SK-N-SH (cell line): ENCODE measurements around the gene DAGLA. TPM values are rescaled to one million over a fixed set of nuclear protein-coding genes. Genes with fewer than 3 reads are reported as not detected.

ENCODE experiments used
- CTCF ChIA-PET: fragments of 300-600, 350-600 bp; formaldehyde crosslinking; extraction: SDS; loops from one replicate; lab custom pipeline; 2021; lab: Yijun Ruan, JAX
- POLR2A ChIA-PET: fragments of 350-600 bp; sonication (Branson Sonifier 250); formaldehyde crosslinking; extraction: SDS; loops from one replicate; lab custom pipeline; 2020; ENCODE audit warnings: antibody characterized with exemption, inconsistent platforms; lab: Yijun Ruan, JAX
- DNase-seq: peaks from one replicate; pipeline ENCODE4 v3.0.0; 2012
- H2AFZ ChIP-seq: fragments of 200-600 bp; sonication (generic); 2 replicates; pipeline ENCODE4 v1.8.1; 2016; ENCODE audit warnings: antibody characterized with exemption, mild to moderate bottlenecking, low read depth
- H3F3A ChIP-seq: fragments of 200-600 bp; sonication (generic); replicated peaks from 2 replicates; pipeline ENCODE3; 2016; ENCODE audit warnings: antibody characterized with exemption, mild to moderate bottlenecking; ENCODE audit not compliant: insufficient read depth
- H3K27ac ChIP-seq, 2 experiments: fragments of 200-500 bp in 1 of 2; fragments of 200-600 bp in 1 of 2; sonication (Bioruptor generic) in 1 of 2; sonication (generic), shearing (Covaris generic) in 1 of 2; 2 replicates each; pipeline versions ENCODE4 v1.5.1 to v1.6.1; 2014 to 2016; ENCODE audit warnings: low read depth in 2 of 2, inconsistent platforms in 1 of 2, low read length in 1 of 2, mild to moderate bottlenecking in 1 of 2, mixed read lengths in 1 of 2
- H3K27me3 ChIP-seq: fragments of 200-600 bp; sonication (generic), shearing (Covaris generic); 2 replicates; pipeline ENCODE4 v1.6.1; 2016; ENCODE audit warnings: mixed run types; ENCODE audit not compliant: insufficient read depth
- H3K36me3 ChIP-seq, 2 experiments: fragments of 200-500 bp in 1 of 2; fragments of 200-600 bp in 1 of 2; sonication (Bioruptor generic) in 1 of 2; sonication (generic) in 1 of 2; replicated peaks in 1 of 2; 2 replicates each; pipeline versions ENCODE3 to v1.5.1; 2014 to 2016; ENCODE audit warnings: low read length in 1 of 2, mild to moderate bottlenecking in 1 of 2; ENCODE audit not compliant: insufficient read depth in 2 of 2, control insufficient read depth in 1 of 2
- H3K4me1 ChIP-seq, 2 experiments: fragments of 200-500 bp in 1 of 2; fragments of 200-600 bp in 1 of 2; sonication (Bioruptor generic) in 1 of 2; sonication (generic), shearing (Covaris generic) in 1 of 2; 2 replicates each; pipeline versions ENCODE4 v1.5.1 to v1.6.1; 2014 to 2016; ENCODE audit warnings: low read depth in 1 of 2, low read length in 1 of 2, mixed run types in 1 of 2; ENCODE audit not compliant: insufficient read depth in 2 of 2, control insufficient read depth in 1 of 2
- H3K4me2 ChIP-seq: fragments of 200-600 bp; sonication (generic), shearing (Covaris generic); 2 replicates; pipeline ENCODE4 v1.6.1; 2017; ENCODE audit warnings: mixed run types
- H3K4me3 ChIP-seq, 2 experiments: fragments of 200-500 bp in 1 of 2; fragments of 200-600 bp in 1 of 2; sonication (Bioruptor generic) in 1 of 2; sonication (generic), shearing (Covaris generic) in 1 of 2; 2 replicates each; pipeline versions ENCODE4 v1.5.1 to v1.8.1; 2014 to 2016; ENCODE audit warnings: low read depth in 2 of 2, inconsistent platforms in 1 of 2, low read length in 1 of 2, mild to moderate bottlenecking in 1 of 2, mixed read lengths in 1 of 2, moderate library complexity in 1 of 2
- H3K79me2 ChIP-seq: fragments of 200-600 bp; sonication (generic); 2 replicates; pipeline ENCODE4 v1.8.1; 2017; ENCODE audit warnings: mild to moderate bottlenecking; ENCODE audit not compliant: insufficient read depth
- H3K9ac ChIP-seq: fragments of 200-600 bp; sonication (generic); 2 replicates; pipeline ENCODE4 v1.6.1; 2017; ENCODE audit warnings: mixed run types
- H3K9me2 ChIP-seq: fragments of 200-600 bp; sonication (generic); 2 replicates; pipeline ENCODE4 v1.6.1; 2017; ENCODE audit warnings: mixed run types
- H3K9me3 ChIP-seq: fragments of 200-600 bp; sonication (generic); 2 replicates; pipeline ENCODE4 v1.6.1; 2017; ENCODE audit warnings: mixed run types, mild to moderate bottlenecking, moderate library complexity
- H4K20me1 ChIP-seq: fragments of 200-600 bp; sonication (generic); 2 replicates; pipeline ENCODE4 v1.6.1; 2017; ENCODE audit warnings: mild to moderate bottlenecking, mixed run types; ENCODE audit not compliant: insufficient read depth
- EP300 ChIP-seq, 2 experiments: IDR thresholded peaks; 2 replicates each; pipeline versions ENCODE4 v1.4.0 to v1.6.1; 2012; ENCODE audit warnings: borderline replicate concordance in 1 of 2, low read depth in 1 of 2, low read length in 1 of 2
- FOSL2 ChIP-seq: IDR thresholded peaks from 2 replicates; pipeline ENCODE4 v1.4.0; 2012; ENCODE audit warnings: low read depth, mild to moderate bottlenecking, moderate library complexity, borderline replicate concordance
- FOXJ3 ChIP-seq: sonication (generic); formaldehyde crosslinking; IDR thresholded peaks from 2 replicates; pipeline ENCODE4 v1.5.1; 2020; ENCODE audit warnings: mild to moderate bottlenecking, missing genetic modification reagents
- FOXM1 ChIP-seq: IDR thresholded peaks from 2 replicates; pipeline ENCODE4 v1.4.0; 2012; ENCODE audit warnings: low read depth, mild to moderate bottlenecking
- GABPA ChIP-seq: IDR thresholded peaks from 2 replicates; pipeline ENCODE4 v1.4.0; 2012; ENCODE audit warnings: low read depth, mild to moderate bottlenecking
- GATA2 ChIP-seq: sonication (generic); formaldehyde crosslinking; IDR thresholded peaks from 2 replicates; pipeline ENCODE4 v1.5.0; 2020; ENCODE audit warnings: mild to moderate bottlenecking, missing genetic modification reagents
- IRF3 ChIP-seq: fragments of 150-350 bp; IDR thresholded peaks from 2 replicates; pipeline ENCODE4 v1.6.1; 2016; ENCODE audit warnings: mild to moderate bottlenecking, low read depth, low read length
- MEF2A ChIP-seq: IDR thresholded peaks from 2 replicates; pipeline ENCODE4 v1.4.0; 2012; ENCODE audit warnings: low read depth, borderline replicate concordance
- NFIC ChIP-seq: IDR thresholded peaks from 2 replicates; pipeline ENCODE4 v1.4.0; 2012; ENCODE audit warnings: borderline replicate concordance
- POLR2AphosphoS5 ChIP-seq: IDR thresholded peaks from 2 replicates; pipeline ENCODE4 v1.6.1; 2012; ENCODE audit warnings: low read depth, low read length
- RAD21 ChIP-seq: IDR thresholded peaks from 2 replicates; pipeline ENCODE4 v1.6.1; 2012; ENCODE audit warnings: mild to moderate bottlenecking, low read length
- REST ChIP-seq: IDR thresholded peaks from 2 replicates; pipeline ENCODE4 v1.6.1; 2012; ENCODE audit warnings: mild to moderate bottlenecking, low read depth, low read length, moderate library complexity
- RFX5 ChIP-seq: IDR thresholded peaks from 2 replicates; pipeline ENCODE4 v1.6.1; 2012; ENCODE audit warnings: mild to moderate bottlenecking, improper control_type of control experiment, low read length
- RXRA ChIP-seq: IDR thresholded peaks from 2 replicates; pipeline ENCODE4 v1.4.0; 2012; ENCODE audit warnings: low read depth, mild to moderate bottlenecking, borderline replicate concordance
- SIN3A ChIP-seq: IDR thresholded peaks from 2 replicates; pipeline ENCODE4 v1.6.1; 2012; ENCODE audit warnings: low read depth, mild to moderate bottlenecking, low read length, moderate library complexity, borderline replicate concordance
- TAF1 ChIP-seq: IDR thresholded peaks from 2 replicates; pipeline ENCODE4 v1.6.1; 2012; ENCODE audit warnings: low read depth, mild to moderate bottlenecking, low read length, moderate library complexity, borderline replicate concordance
- TCF12 ChIP-seq: IDR thresholded peaks from 2 replicates; pipeline ENCODE4 v1.4.0; 2012
- WGBS: methylation state at CpG from one replicate; pipeline ENCODE4 v1.1.6; 2017; ENCODE audit warnings: low lambda C conversion rate; 5-methylcytosine and 5-hydroxymethylcytosine counted together
- polyA plus RNA-seq, 3 experiments: library from polyadenylated mRNA; depleted of rRNA; stranded (reverse); fragments of >200 nt; gene quantifications; 2 replicates each; pipeline ENCODE4 v1.2.3, GENCODE V29; 2012

Gene DAGLA
- polyA plus RNA-seq, 1 of the 3 experiments (the other 2 are of a cell fraction), result 3.3 TPM

- whole genome bisulfite sequencing, result 77% methylated on average over 11 of the region's 12 CpGs
- no peak for TF ChIP-seq GATA2 (CRISPR knock-in tag)
- TF ChIP-seq FOXJ3 (CRISPR knock-in tag), result no peak
- H3K4me3 ChIP-seq, result no peak overlapping the region
- POLR2A ChIA-PET, result no interaction called here
- H3K4me1 ChIP-seq, result peaks cover 0 to 14% of the 10 kb centered on the region in 2 experiments; a peak in 1 of 4 replicates
- CTCF ChIA-PET, result interaction anchor here (0.9 to 2.1 kb wide), 3 partner anchors 13 to 52 kb away, joined by 3 to 26 read pairs (median 11); no protein-coding TSS in a partner anchor
- H3K9me2 ChIP-seq, result no peaks in the 10 kb centered on the region
- H3K36me3 ChIP-seq, result no peaks in the 10 kb centered on the region
- no peaks in the 10 kb centered on the region for H3F3A ChIP-seq
- H3K4me2 ChIP-seq, result peak overlapping the region; percentile 21; the same call in 1 of the 2 replicates
- H3K9me3 ChIP-seq, result no peaks in the 10 kb centered on the region
- no peak overlapping the region for H3K27ac ChIP-seq
- no peaks in the 10 kb centered on the region for H4K20me1 ChIP-seq
- H3K79me2 ChIP-seq, result no peaks in the 10 kb centered on the region
- H3K9ac ChIP-seq, result no peak overlapping the region
- peak; percentile 25 for DNase-seq
- no peak overlapping the region for H2AFZ ChIP-seq
- no peaks in the 10 kb centered on the region for H3K27me3 ChIP-seq
These were observed 2.0 kb downstream of the DAGLA start for GRCh38 chr11:61682093-61682732.

GRCh38 chr11:61682906-61683675 is 2.9 kb downstream of the DAGLA start:
- Histone ChIP-seq H3K79me2 (no peaks in the 10 kb centered on the region), H3K4me2 (no peak overlapping the region), H3K27ac (no peak overlapping the region), H3K9ac (no peak overlapping the region), H3K36me3 (no peaks in the 10 kb centered on the region), H3K4me1 (peaks cover 0 to 14% of the 10 kb centered on the region in 2 experiments; a peak in 1 of 4 replicates), H3K27me3 (no peaks in the 10 kb centered on the region), H3K9me2 (no peaks in the 10 kb centered on the region), H3F3A (no peaks in the 10 kb centered on the region), H2AFZ (no peak overlapping the region), H3K9me3 (no peaks in the 10 kb centered on the region), H3K4me3 (no peak overlapping the region), H4K20me1 (no peaks in the 10 kb centered on the region)
- POLR2A ChIA-PET, result no interaction called here
- CTCF ChIA-PET, result interaction anchor here (0.8 to 2.7 kb wide), 9 partner anchors 11 to 104 kb away, joined by 3 to 20 read pairs (median 3); no protein-coding TSS in a partner anchor
- WGBS, result 86% methylated on average over 9 of the region's 11 CpGs
- TF ChIP-seq TCF12 (no peak), FOSL2 (no peak), IRF3 (no peak), RAD21 (no peak), FOXM1 (no peak), NFIC (no peak), FOXJ3 (CRISPR knock-in tag) (no peak), REST (no peak), TAF1 (no peak), GATA2 (CRISPR knock-in tag) (no peak), EP300 (IDR thresholded peaks at IDR 0.05; ENCODE audit: borderline replicate concordance in 1 of 2, low read depth in 1 of 2, low read length in 1 of 2) (no peak), GABPA (no peak), RFX5 (no peak), SIN3A (no peak), POLR2AphosphoS5 (no peak), RXRA (no peak), MEF2A (no peak)
- DNase-seq, result peak; percentile 15
